Measurements from ENCODE around the gene MPRIP.
A peak's percentile ranks its signal among the peaks of the same experiment; 100 is the strongest.

The MPRIP gene

GRCh38 chr17:17107281-17107680, 65.0 kb downstream of the MPRIP start:
- no peak for DNase-seq

GRCh38 chr17:17107891-17108431, 65.7 kb downstream of the MPRIP start:
- DNase-seq, result peak in 1 of 56 donors; percentile 52

DNA sequence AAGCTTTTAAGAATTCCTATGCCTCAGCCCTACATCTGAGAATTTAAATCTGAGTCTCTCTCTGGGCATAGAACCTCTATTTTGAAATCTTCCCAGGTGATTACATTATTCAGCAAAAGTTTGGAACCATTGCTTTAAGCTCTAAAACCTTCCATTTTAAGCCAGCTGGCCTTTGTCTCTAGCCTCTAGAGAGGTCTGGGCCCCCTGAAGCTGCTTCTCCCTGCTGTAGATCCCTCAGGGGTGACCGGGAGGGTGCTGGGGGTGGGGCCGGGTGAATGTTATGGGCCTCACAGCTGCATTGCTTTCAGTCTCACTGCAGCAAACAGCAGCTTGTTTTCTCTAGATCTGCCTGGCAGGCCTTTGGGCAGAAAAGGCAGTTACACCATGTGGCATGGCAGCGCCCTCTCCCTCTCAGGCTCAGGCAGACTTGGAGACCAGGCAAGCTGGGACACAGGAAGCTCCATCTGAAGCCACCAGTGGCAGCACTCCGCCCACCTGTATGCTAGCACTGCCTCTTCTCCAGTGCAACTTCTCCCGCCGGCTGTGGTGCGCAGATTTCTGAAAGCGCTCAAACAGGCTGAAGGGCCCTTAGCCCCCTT, 66.3 kb downstream of the MPRIP start:
- DNase-seq, result peak in 46 of 56 donors; percentile 20 to 85 (median 54)

DNA sequence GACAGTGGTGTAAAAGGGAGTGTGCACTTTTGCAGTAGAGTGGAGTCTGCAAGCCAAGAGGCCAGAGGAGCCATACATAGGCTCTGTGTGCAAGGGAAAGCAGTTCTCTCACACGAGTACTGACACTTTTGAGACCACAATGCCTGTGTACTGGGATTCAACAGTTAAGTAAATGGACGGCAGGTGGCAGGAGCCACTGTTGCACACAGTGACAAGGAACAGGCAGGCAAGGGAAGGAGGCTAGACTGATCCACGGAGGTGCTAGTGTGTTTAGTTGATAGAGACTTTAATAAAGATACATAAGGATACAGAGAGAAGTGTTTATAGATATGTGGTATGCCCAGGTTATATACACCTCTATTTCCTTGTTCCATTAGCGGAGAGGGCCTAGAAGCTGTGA, 67.0 kb downstream of the MPRIP start:
- DNase-seq, result peak in 1 of 56 donors; percentile 21

DNA sequence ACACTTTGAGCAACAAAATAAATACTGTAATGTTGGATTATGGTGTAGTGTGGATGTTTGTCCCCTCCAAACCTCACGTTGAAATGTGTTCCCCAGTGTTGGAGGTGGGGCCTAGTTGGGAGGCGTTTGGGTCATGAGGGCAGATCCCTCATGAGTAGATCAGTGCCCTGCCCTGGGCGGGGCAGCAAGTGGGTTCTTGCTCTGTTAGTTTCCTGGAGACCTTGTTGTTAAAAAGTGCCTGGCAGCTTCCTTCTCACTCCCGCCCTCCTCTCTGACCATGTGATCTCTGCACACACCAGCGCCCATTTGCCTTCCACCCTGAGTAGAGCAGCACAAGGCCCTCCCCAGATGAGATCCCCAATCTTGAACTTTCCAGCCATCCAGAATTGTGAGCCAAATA, 67.7 kb downstream of the MPRIP start:
- DNase-seq, result no peak

GRCh38 chr17:17110520-17110919, 68.3 kb downstream of the MPRIP start:
- no peak for DNase-seq

DNA sequence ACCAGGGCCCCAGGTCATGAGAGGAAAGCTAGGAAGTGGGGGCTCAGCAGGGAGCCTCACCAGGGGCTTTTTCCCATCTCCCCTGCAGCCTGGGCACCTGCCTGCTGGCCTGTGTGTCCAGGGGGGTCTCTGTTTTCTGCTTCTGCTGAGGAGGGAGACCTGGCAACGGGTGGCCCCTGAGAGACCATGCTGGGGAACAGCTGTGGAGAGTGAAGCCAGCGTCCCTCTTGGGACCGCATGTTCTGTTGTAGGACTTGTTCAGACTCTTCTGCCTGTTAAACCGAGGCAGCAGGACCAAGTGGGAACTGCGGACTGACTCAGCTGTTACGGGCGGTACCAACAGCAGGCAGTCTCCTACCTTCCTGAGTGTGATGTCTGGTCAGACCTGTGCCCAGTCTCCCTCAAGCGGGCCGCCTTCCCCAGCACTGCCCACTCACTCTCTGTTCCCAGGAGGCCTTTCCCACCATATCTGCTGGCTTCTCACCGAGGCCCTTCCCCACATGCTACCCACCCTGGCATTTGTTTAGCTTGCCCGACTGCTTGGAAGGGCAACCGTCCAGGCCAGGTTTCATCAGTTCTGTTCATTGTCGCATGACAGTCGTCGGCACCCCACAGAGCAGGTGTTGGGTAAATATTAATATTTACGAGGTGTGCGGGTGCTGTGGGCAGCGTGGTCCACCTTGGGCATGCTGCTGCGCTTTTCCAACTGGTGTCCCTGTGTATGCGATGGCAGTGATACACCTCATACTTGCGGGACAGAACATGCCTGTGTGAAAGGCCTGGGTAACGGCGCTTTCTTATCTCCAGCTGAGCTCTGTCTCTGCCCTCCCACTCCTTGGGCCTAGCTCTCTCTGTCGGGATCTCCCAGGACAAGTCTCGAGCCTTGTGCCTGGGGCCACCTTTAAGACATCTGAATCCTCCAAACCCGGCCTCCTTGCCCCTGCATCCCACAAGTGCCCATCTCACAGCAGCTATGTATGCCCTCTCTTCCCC, 69.4 kb downstream of the MPRIP start:
- DNase-seq, result no peak

- DNase-seq, result no peak
Observed at GRCh38 chr17:17112628-17113200, 70.5 kb downstream of the MPRIP start.

DNA sequence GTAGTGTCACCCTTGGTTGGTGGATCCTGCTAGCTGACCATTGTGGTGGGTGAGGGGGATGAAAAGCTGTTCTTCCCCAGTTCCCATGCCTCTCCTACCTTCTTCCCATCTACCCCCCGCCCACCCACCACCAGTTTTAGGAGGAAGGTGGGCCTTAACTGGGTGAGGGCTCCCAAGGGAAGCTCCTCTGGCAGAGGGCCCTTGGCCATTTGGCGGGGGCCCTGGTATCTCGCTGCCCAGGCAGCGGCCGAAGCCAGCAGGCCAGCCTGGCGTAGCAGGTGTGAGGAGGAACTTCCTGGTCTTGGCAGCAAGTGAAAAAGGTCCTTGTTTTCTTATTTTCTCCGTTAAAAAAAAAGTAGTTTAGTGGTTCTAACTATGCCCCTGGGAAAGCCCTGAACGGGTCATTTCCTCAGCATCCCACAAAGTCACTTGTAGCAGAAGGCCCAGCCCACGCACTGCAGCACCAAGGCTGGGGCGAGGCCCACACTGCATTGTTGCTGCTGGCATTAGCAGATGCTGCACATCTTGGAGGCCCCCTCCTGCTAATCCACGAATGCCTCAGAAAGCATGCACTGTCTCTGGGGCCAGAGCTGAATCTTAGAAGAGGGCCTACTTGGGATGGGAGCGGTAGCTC, 72.5 kb downstream of the MPRIP start:
- DNase-seq, result peak in 13 of 56 donors; percentile 18 to 70 (median 38)

- no peak for DNase-seq
Observed at GRCh38 chr17:17115620-17116019, 73.4 kb downstream of the MPRIP start.

DNA sequence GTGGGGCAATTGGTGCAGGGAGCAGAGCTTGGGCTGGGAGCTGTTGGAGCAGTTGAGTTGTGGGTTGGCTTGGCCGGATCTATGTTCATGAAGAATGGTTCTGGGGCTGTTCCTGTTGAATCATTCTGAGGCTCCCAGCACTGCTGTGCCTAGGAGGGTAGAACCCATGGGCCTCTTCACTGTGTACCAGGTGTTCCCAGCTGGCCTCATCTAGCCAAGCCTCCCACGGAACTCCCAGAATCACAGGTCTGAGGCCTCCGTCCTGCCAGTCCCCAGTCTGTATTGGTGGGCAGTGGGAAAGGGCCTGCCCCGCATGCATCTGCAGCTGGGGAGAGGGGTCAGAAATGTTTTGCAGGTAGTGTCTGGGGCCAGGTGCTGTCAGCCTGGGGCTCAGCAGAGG, 74.1 kb downstream of the MPRIP start:
- no peak for DNase-seq

GRCh38 chr17:17117923-17118322, 75.7 kb downstream of the MPRIP start:
- DNase-seq, result no peak

DNA sequence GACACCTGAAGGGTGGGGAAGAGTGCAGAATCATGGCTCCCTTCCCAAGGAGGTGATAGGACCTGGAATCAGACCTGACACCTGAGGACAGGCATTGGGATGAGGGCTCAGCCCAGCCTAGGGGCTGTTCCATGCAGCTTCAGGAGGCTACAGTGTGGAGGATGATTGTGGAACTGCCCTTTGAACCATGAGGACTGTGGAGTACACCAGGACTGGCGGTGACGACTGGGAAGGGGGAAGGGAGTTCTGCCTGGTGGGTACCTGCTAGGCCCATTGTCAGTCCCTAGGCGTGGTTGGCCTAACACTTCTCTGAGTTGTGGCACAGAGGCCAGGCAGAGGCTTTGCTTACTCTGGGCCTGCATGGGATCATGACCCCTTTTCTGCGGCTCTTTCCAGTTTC, 76.1 kb downstream of the MPRIP start:
- no peak for DNase-seq

GRCh38 chr17:17119106-17119505, 76.8 kb downstream of the MPRIP start:
- no peak for DNase-seq

DNA sequence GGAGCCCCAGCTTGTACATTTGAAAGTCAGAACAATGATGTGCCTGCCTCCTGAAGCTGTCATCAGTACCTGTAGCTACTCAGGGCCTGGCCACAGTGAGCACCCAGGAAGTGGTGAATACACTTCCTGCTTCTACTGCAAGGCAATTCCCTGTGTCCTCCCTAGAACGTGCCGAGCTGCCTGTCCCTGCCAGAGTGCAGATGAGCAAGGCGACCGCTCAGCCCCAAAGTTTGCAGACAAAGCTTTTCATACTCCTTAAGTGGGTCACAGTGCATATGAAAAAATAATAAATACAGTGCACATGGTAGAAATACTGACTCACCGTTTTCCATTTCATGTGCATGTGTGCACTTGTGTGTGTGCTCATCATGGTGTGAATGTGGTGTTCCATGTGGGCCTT, 77.3 kb downstream of the MPRIP start:
- no peak for DNase-seq

DNA sequence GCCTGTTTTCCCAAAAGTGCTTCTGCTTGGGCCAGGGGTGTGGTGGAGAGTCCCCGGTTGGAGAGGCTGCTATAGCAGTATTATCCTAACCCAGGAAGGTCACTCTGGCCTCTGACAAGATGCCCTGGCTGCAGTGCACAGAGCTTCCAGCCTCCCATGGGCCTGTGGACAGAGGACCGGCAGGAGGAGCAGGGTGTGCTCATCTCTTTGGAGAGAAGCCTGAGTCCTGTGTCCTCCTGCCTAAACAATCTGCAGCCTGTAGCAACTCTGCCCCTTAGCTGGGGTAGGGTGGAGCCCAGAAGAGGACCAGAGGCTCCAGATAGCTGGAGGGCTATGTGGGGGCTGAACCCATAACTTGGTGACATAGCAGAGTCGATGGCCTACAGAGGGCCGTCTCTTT, 78.0 kb downstream of the MPRIP start:
- DNase-seq, result no peak

GRCh38 chr17:17120701-17121100, 78.4 kb downstream of the MPRIP start:
- DNase-seq, result no peak

DNA sequence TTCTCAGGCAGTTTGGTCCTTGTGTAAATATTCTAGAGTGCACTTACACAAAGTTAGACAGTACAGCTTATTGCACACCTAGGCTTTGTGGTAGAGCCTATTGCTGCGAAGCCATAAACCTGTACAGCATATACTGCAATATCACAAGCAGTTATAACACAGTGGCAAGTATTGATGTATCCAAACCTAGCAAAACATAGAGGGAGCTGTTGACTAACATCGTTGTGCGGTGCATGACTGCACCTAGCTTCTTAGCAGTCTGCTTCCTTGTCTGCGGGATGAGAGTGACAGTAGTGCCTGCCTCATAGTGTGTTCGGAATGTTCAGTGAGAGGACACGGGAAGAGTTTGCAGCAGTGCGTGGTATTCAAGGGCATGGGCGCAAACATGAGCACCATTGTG, 78.9 kb downstream of the MPRIP start:
- peak in 1 of 56 donors; percentile 32 for DNase-seq

GRCh38 chr17:17122781-17123483, 80.7 kb downstream of the MPRIP start:
- DNase-seq, result no peak

- no peak for DNase-seq
Observed at GRCh38 chr17:17124341-17124740, 82.1 kb downstream of the MPRIP start.

All from amygdala (tissue), 56 donors.